GM18873 (cell line): ENCODE data around the gene RWDD1.

ENCODE experiments used
- ATAC-seq: cut with Tn5 transposase; IDR thresholded peaks from one replicate; pipeline ENCODE4 v1.9.1; 2021; ENCODE audit warnings: mild to moderate bottlenecking, moderate library complexity, moderate number of reproducible peaks; ENCODE audit not compliant: unreplicated experiment, low FRiP score

Gene RWDD1, protein sequence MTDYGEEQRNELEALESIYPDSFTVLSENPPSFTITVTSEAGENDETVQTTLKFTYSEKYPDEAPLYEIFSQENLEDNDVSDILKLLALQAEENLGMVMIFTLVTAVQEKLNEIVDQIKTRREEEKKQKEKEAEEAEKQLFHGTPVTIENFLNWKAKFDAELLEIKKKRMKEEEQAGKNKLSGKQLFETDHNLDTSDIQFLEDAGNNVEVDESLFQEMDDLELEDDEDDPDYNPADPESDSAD

DNA sequence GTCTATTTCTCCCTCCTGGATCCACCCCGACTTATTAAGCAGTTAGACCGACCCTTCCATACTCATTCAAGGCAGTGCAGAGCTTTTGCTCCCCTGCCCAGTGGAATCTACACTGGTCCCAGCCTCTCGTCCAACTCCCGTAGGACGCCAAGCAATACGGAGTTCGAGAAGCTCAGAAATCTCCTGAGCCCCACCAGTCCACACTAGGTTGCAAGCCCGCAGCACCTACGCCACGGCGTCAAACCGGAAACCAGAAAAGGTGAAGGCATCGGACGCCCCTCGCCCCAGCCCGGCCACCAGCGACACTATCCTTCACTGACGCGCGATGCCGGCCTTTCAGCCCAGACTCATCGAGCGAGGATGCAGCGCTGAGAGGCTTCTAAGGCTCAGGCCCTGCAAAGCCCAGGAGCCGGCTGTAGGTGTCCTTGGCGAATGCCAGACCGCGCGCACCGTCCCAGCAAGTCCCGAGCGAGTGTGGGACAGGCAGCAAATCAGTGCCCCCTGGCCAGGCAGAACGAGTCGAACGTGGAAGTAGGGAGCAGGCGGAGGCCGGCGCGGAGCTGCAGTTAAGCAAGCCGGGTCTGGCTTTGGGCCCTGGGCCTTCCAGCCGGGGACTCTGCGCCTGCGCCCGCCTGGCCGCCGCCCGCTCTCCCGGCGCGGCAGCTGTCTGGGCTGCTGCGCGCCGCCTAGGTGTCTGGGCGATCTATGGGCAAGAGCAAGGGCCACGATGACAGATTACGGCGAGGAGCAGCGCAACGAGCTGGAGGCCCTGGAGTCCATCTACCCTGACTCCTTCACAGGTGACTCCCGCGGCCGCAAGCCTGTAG is at the start of gene RWDD1:
Gene RWDD1, plus strand, starts transcription at position 649 of the 827 bp plus-strand sequence. Its CDS starts 79 bp downstream, at position 728.
- ATAC-seq: peak; percentile 91

DNA sequence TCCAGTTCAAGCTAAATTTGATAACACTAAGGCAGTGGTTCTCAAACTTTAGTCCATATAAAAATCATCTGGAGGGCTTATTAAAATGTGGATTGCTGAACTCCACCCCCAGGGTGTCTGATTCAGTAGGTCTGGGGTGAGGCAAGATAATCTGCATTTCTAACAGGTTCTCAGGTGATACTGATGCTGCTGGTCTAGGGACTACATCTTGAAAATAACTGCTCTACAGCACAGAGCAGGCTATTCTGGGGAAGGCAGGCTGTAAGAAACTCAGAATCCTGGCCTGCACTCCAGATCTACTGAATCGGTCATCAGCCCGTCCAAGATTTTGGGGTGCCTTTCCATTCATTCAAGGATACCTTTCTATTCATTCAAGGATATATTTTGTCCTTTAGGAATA is 48.4 kb upstream of the RWDD1 start:
- ATAC-seq: no peak

DNA sequence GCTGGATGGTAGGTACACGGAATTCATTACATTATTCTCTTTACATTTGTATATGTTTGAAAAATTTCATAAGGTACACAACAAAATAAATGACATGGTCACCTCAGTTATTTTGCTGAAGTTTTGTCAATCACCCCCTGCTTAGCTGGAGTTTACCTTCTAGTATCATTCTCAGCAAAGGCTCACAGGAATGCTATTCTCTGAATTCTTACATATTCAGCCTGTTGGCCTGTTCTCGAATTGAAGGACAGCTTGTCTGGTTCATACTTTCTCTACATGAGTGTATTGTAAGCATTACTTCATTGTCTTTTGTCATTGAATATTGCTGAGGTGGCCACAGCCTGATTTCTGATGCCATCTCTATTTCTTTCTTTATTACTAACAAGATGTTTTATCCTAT is 47.1 kb upstream of the RWDD1 start:
- no peak for ATAC-seq

DNA sequence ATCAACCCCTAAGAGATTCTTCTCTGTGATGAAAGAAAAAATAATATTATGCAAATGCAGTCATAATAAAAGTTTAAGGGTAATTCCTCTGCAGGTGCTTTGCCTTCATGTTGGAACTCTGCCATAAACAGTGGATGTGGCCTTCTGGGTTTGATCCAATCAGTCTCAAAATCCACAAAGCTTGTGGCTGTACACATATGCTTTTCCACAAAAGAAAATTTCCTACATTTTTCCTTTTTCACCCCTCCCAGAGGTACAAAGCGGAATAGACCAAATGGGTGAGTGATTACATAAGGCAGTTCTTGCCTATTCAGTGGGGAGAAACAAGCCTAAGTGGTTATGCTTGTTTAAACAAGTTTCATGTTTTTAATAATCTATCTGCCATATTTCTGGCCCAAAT is 43.2 kb upstream of the RWDD1 start:
- ATAC-seq: no peak

DNA sequence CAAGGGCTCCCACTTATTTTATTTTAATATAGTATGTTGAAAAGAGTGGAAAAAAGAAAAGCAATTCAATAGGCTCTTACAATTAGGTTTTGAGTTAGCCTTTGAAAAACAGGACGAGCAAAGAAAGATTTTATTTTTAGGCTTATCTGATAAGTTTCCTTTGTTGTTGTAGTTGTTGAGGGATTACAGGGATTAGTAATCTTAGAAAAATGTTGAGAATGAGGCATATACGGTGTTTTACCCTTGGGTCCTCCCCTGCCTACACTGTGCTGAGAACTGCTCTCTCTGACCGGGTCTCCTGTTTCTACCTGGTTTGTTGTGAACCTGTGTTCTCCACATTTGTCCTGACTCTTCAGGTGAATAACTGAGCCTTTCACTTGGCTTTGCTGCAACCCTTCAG is 42.5 kb upstream of the RWDD1 start:
- no peak for ATAC-seq

DNA sequence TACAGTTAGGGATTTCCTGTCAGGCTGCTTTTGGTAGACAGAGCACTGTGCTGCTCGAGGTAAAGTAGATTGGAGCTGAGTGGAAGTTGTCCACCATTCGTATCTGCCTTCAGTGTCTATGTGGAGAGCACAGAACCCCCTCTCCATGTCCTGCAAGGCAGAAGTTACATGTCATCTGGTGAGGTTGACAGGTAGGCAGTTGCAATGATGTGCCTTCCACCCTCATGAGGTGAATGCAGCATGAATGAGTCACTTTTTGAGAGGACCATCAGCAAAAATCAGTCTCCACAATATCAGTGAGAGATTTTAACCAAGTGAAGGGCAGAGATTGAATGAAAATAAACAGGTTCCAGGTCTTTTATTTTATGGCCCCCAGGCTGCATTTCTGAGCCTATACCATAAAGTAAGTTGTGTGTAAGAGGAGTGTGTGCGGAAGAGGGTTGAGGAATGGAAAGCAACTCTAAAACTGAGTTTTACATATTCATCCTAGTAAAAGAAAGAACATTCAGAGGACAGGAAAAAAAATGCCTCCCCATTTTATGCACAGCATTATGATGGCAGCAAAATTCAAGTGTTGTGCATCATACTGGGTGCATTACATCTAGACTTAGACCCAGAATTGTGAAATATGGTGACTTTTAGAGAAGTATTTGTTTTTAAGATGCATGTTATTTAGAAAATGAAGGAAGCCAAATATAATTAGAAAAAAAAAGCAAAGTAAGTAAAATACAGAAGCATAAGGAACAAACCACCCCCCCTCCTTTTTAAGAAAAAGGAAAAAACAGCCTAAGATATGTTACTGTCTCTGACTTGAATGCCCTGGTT is 41.6 kb upstream of the RWDD1 start:
- ATAC-seq: no peak

DNA sequence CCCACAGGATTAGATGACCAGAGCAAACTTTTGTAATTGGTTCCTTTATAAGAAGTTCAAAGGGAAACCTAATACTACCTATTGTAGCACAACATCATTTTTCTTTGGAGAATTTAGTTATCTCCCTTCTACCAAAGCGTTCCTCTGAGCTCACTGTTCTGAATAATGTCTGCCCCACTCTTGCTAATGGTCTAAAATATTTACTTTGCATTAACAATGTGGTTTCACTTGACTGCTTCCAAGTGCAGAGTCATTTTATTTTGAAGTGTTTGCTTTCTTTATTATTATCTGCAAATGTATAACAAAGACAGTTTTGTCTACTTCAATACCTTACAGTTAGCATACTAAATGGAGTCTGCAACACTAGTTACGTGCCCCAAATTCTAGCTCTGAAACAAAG is 40.9 kb upstream of the RWDD1 start:
- ATAC-seq: no peak

DNA sequence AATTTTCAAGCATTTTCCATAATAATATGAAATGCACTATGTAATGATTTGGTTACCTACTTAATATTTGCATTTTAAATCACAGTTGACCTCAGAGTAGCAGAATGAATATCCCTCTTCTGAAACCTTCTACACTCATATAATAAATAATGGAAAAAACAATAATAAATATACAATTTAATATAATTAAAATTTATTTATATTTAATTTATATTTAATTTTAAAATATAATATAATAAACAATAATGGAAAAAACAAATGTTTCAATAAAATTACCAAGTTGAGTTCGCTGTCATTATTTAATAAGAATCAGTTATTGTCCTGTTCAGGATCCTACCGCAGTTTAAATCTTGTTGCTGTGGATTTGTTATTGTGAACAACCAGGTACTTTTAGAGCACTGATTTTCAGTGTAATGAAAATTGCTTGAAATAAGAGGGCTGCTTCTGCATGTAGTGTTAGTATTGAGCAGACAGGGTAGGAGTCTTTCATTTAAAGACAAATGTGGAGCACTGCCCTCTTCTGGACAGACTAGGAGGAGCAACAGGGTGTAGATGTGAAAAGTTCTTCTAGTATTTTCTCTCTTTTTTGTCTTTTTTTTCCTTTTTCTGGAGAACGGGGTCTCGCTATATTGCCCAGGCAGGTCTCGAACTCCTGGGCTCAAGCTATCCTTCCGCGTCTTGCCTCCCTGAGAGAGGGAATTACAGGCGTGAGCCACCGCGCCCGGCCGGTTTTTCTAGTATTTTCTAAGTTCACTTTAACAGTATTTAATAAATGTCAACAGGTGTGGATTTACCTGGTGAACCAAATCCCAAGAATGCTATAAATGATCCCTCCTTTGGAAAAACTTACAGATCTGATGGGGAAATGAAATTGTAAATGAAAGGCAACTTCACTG is 39.4 kb upstream of the RWDD1 start:
- peak; percentile 71 for ATAC-seq

DNA sequence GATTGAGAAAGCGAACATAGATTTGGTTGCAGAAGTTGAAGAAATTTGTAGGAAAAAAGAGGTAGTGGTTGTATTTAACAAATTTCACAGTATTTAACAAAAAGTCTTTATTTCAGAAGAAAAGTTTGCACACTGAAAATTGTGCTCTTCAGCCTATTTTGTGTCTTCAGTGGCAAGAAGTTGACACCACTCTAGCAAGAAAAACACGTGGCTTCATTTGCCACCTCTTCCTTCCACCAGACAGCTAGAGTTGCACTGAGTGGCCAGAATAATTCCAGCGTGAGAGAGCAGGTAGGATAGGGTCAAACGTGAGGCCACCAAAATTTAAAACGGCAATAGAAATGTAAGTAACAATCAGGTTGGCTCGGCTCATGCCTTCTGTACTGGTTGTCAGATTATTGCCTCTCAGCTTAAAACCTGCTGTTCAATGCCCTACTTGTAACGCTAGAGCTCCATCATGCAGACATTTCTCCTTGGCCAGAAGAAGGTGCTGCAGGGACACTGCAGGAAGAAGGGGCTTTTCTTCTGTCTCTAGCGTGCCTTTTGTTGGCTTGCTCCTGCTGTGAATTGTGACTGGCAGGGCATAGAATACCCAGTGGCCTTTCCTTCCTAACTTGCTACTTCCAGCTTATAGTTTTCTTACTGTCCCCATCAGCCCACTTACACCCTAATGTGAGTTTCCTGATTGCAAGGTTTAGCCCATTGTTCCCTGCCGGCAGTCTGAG is 37.9 kb upstream of the RWDD1 start:
- no peak for ATAC-seq

DNA sequence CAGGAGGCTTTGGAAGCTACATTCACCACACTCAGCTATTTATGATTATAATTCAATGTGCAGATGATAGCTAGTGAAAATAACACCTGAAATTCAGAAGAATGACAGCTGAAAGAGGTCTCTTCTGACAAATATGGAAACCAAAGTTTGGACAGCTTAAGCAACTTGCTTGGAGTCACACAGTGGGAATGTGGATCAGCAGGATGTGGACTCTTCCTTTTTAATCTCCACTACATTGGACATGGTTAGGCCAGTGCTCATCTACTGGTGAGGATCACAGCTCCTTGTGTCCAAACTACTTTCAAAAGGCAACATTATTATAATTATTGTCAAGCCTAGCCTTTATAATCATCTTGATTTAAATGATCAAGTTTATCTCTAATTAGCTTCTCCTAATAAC is 36.2 kb upstream of the RWDD1 start:
- no peak for ATAC-seq

DNA sequence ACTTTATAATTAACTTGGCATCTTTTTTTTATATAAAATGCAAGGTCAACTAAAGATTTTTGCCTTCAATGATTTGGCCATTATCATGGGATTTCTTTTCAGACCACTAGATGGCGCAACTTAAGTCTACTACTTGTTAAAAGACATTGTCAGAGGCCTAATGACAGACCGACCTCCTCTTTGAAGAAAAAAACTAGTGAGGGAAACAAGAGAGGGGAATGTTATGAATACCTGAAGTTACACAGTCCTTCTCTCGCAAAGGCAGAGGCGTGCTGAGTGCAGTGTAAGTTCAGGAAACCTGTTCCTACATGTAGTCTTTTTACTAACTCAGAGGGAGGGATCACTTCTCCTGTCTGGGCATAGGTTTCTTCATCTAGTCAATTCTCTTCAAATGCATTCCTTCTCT is 35.1 kb upstream of the RWDD1 start:
- peak; percentile 45 for ATAC-seq

DNA sequence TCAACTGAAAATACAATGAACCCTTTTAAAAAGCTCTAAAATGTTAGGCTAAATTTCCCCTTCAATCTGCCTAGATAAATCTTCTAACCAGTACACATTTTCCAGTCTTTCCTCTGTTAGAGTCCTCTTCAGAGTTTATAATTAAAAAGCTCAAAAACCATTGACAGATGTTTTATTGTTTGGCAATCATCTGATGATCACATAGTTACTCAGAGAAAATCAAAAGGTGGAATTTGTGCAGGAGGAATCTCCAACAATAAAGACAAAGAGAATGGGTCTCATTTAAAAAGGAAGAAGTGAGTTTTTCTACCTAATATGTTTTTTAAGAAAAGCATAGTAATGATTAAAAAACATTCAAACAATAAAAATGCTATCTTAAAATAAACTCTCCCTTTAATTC is 28.9 kb upstream of the RWDD1 start:
- ATAC-seq: no peak

DNA sequence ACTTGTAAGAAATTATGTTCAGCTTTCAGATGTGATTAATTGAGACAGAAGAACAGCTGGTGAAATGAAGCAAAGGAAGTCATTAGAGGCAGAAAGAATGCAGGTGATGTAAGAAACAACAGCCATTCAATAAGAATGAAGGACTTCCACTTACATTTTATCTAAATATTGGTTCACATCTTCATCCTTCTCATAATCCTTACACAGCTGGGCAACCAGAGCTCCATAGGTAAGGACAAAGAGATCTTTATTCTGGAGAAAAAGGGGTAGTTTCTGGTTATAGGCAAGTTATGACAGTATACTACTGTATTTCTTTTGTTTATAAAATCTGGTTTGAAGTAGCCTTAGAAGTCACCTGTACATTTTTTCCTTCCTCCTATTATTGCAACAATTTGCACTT is 28.2 kb upstream of the RWDD1 start:
- no peak for ATAC-seq

DNA sequence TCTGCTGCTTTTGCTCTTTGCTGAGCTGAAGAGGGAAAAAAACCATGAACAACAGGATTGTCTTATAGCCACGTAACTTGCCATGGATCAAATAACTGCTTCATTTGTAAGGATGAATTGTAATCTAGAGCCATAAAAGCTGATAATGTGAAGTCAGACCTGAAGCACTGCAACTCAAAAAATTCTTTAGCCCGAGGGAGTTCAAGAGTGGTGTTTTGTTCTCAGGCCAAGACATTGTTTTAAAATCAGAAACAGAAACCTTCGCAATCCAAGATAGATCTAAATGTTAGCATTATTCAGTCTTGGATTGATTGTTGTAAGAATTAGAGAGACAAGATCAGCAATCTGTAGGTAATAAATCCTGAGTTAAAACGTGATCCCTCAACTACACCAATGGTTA is 25.7 kb upstream of the RWDD1 start, which contains the start of gene TRAPPC3L:
Gene TRAPPC3L, minus strand, starts transcription at position 34 of the 400 bp plus-strand sequence. CDS start 170 bp downstream, outside the sequence.
- ATAC-seq: no peak

DNA sequence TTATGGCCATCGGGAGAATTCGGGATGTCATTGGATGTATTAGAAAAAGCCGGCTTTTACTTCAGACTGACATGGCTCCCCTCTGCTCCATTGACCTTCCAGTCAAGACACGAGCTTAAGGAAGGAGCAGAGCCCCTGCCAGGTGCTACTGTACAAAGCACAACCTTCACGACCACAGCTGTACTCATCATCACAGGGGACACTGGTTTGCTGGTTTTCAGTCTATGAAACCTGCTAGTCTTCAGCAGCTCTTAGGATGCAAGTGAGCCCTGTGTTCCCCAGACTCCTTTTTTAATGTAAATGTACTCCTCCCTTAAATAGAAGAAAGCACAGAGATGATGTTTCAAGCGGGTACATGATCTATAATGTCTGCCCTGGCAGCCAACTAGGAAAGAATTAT is 23.9 kb upstream of the RWDD1 start:
- no peak for ATAC-seq

DNA sequence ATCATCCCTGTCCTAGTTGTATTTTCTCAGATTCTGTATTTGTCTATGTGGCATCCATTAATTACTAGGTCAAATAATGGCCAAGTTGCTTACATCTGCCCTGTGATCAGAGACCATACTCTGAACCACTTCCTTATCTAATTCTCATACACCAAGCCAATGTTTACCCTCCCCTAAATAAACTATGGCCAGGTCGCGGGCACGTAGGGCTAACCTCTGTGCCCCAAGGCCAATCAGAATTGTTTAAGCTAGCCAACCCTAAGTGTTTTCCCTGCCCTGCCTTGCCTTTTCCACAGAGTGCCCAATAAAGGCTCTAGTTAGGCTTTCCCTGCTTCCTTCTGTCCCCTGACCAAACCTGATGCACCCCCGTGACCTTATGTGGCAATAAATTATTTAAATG is 20.5 kb upstream of the RWDD1 start:
- no peak for ATAC-seq

DNA sequence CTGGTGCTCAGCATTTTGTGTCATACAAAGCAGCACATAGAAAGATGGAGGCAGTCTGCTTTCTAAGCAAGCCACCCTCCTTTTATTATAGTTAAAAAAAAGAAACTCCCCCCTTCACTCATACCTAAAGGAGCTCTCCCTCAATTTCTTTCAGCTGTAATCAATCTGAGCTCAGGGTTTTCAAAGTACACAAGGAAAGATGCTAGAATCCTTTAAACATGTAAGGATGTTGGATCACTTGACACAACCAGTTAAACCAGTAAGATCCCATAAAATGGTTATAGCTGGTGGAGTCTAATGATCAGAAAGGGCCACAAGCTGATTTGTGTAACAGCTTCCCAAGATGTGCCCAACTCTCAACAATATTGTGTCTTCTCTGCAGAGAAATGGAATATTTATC is 17.9 kb upstream of the RWDD1 start, which contains the start of gene CALHM4:
Gene CALHM4, plus strand, starts transcription at position 301 of the 400 bp plus-strand sequence. Its CDS starts 43 bp downstream, at position 344.
- ATAC-seq: no peak

DNA sequence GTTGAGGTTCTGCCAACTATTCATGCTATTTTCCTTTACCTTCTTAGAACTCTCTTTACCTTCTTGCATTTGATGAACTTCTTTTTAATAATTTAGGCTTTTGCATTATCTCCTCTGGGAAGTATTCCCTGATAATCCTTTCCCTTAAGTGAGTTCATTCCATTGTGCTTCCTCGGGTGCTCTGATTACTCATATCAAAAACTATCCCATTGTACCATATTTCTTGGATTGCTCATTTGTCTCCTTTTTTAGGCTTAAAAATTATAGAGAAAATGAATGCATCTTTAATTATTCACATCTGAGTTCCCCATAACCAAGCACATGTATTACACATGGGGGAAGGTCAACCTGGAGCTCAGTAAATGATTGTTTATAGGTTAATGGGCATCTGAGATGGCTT is 15.2 kb upstream of the RWDD1 start:
- no peak for ATAC-seq

DNA sequence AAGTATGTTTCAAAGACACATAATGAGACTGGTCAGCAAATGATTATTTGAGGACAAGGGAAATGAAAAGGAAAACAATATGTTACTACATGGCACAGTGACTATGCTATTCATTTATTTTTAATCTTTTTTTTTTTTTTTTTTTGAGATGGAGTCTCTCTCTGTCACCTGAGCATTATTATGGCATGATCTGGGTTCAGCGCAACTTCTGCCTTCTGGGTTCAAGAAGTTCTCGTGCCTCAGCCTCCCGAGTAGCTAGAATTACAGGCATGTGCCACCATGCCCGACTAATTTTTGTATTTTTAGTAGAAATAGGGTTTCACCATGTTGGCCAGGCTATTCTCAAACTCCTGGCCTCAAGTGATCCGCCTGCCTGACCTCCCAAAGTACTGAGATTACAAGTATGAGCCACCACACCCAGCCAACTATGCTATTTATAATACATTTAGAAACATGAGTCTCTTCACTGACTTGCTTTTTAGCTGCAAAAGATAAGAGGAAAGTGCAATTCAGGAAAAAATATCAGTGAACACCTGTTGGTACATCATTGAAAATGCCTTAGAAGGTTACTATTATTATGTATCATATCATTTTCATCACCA is 14.4 kb upstream of the RWDD1 start:
- ATAC-seq: no peak
